Upper lobe of left lung (tissue), 6 donors: ENCODE data around the gene COL9A3. TPM values are rescaled to one million over a fixed set of nuclear protein-coding genes. Genes with fewer than 3 reads are reported as not detected.

Experiments
- ATAC-seq, 2 donors: fragments of 200-7000 bp; cut with Tn5 transposase; one replicate each; pipeline ENCODE4 v1.9.1; 2022; ENCODE audit warnings: mild to moderate bottlenecking in 2 of 2, moderate library complexity in 2 of 2; ENCODE audit not compliant: low FRiP score in 2 of 2
- DNase-seq, 2 donors: peaks; one replicate each; pipeline ENCODE4 v3.0.0-alpha.2; 2019 to 2020
- H3K27ac ChIP-seq, 4 donors: fragments of 200-600 bp; sonication (generic); one replicate each; pipeline ENCODE4 v1.5.1; 2016 to 2019
- H3K27me3 ChIP-seq, 4 donors: fragments of 200-600 bp; sonication (generic); one replicate each; pipeline ENCODE4 v1.5.1; 2017 to 2019
- H3K36me3 ChIP-seq, 4 donors: fragments of 200-600 bp; sonication (generic); one replicate each; pipeline ENCODE4 v1.5.1; 2016 to 2019
- H3K4me1 ChIP-seq, 4 donors: fragments of 200-600 bp; sonication (generic); one replicate each; pipeline ENCODE4 v1.5.1; 2018 to 2019
- H3K4me3 ChIP-seq, 4 donors: fragments of 200-600 bp; sonication (generic); one replicate each; pipeline ENCODE4 v1.5.1; 2017 to 2019; ENCODE audit warnings: mild to moderate bottlenecking in 2 of 4, moderate library complexity in 1 of 4
- H3K9me3 ChIP-seq, 4 donors: fragments of 200-600 bp; sonication (generic); one replicate each; pipeline ENCODE4 v1.5.1; 2018 to 2019
- CTCF ChIP-seq, 6 experiments: fragments of 450-650 bp in 4 of 6; fragments of 200-600 bp in 2 of 6; sonication (generic) in 2 of 6; IDR thresholded peaks; one replicate each; pipeline ENCODE4 v1.5.1; 2016 to 2019; ENCODE audit warnings: antibody characterized with exemption in 6 of 6
- EP300 ChIP-seq, 4 donors: sonication (generic); formaldehyde crosslinking; IDR thresholded peaks; one replicate each; pipeline ENCODE4 v1.5.1; 2017; ENCODE audit warnings: antibody characterized with exemption in 4 of 4, control low read depth in 2 of 4
- POLR2A ChIP-seq, 4 donors: fragments of 450-650 bp; IDR thresholded peaks; one replicate each; pipeline ENCODE4 v1.5.1; 2016 to 2017; ENCODE audit warnings: antibody characterized with exemption in 4 of 4, mild to moderate bottlenecking in 2 of 4
- POLR2AphosphoS5 ChIP-seq, 2 donors: sonication (generic); formaldehyde crosslinking; IDR thresholded peaks; one replicate each; pipeline ENCODE4 v1.5.1; 2017; ENCODE audit warnings: antibody characterized with exemption in 2 of 2
- WGBS, 2 donors: methylation state at CpG; one replicate each; pipeline ENCODE4 v1.1.5; 2017 to 2018; 5-methylcytosine and 5-hydroxymethylcytosine counted together
- total RNA-seq, 6 donors: library from RNA; depleted of rRNA in 4 of 6; stranded (reverse); fragments of >200 nt in 4 of 6; gene quantifications; one replicate each; pipeline versions ENCODE4 v1.1.0 to v1.2.1, GENCODE V29; 2016 to 2021
- donor health status: DM: no; HTN: no; CAD: no; lungs with moderate emphysema.
- donor health status: DM: no; HTN: yes; CAD: no; lungs with severe emphysema.

Gene COL9A3
- total RNA-seq, 6 donors from 2014 or later: 0.57 to 8.4 (median 2.1) TPM; not detected in 1

GRCh38 chr20:62770111-62770910, 46.5 kb upstream of the COL9A3 start:
- Histone ChIP-seq H3K27ac (no peak overlapping the region), H3K9me3 (no peaks in the 10 kb centered on the region), H3K4me1 (peaks cover 0 to 13% (median 2%) of the 10 kb centered on the region in 4 donors), H3K4me3 (no peak overlapping the region), H3K36me3 (no peaks in the 10 kb centered on the region), H3K27me3 (no peaks in the 10 kb centered on the region)
- TF ChIP-seq CTCF (IDR thresholded peaks at IDR 0.05): no peak
- no peak for TF ChIP-seq EP300 (IDR thresholded peaks at IDR 0.05)
- no peak for TF ChIP-seq POLR2AphosphoS5 (IDR thresholded peaks at IDR 0.05)
- no peak for TF ChIP-seq POLR2A (IDR thresholded peaks at IDR 0.05)
- no peak for ATAC-seq
- DNase-seq: peak in 1 of 2 donors; percentile 52
- 93 to 98% methylated on average over 19 to 20 of the region's 20 CpGs for WGBS, 2 donors

- H3K4me1 ChIP-seq: peaks cover 0 to 16% (median 2%) of the 10 kb centered on the region in 4 donors
- H3K27me3 ChIP-seq: no peaks in the 10 kb centered on the region
- H3K27ac ChIP-seq: no peak overlapping the region
- WGBS, 2 donors: 82 to 86% methylated on average over 7 to 13 of the region's 14 CpGs
- H3K9me3 ChIP-seq: no peaks in the 10 kb centered on the region
- DNase-seq (peak in 1 of 2 donors; percentile 71), ATAC-seq (no peak)
- H3K36me3 ChIP-seq: no peaks in the 10 kb centered on the region
- TF ChIP-seq EP300 (IDR thresholded peaks at IDR 0.05) (no peak), CTCF (IDR thresholded peaks at IDR 0.05) (no peak), POLR2A (IDR thresholded peaks at IDR 0.05) (no peak), POLR2AphosphoS5 (IDR thresholded peaks at IDR 0.05) (no peak)
- no peak overlapping the region for H3K4me3 ChIP-seq
Measured at GRCh38 chr20:62770916-62771315, 45.9 kb upstream of the COL9A3 start.

- Histone ChIP-seq H3K27ac (no peak overlapping the region), H3K9me3 (no peaks in the 10 kb centered on the region), H3K4me1 (peaks cover 3 to 22% (median 7%) of the 10 kb centered on the region in 4 donors), H3K4me3 (no peak overlapping the region), H3K36me3 (no peaks in the 10 kb centered on the region), H3K27me3 (no peaks in the 10 kb centered on the region)
- DNase-seq (no peak), ATAC-seq (no peak)
- TF ChIP-seq CTCF (IDR thresholded peaks at IDR 0.05) (no peak), POLR2AphosphoS5 (IDR thresholded peaks at IDR 0.05) (no peak), EP300 (IDR thresholded peaks at IDR 0.05) (no peak), POLR2A (IDR thresholded peaks at IDR 0.05) (no peak)
- 80 to 87% methylated on average over 15 to 23 of the region's 25 CpGs for WGBS, 2 donors
Measured at GRCh38 chr20:62771396-62772102, 45.3 kb upstream of the COL9A3 start.

GRCh38 chr20:62772103-62772611, 44.7 kb upstream of the COL9A3 start:
- Histone ChIP-seq H3K27me3 (no peaks in the 10 kb centered on the region), H3K27ac (no peak overlapping the region), H3K9me3 (no peaks in the 10 kb centered on the region), H3K36me3 (no peaks in the 10 kb centered on the region), H3K4me1 (peaks cover 5 to 24% (median 8%) of the 10 kb centered on the region in 4 donors), H3K4me3 (no peak overlapping the region)
- 95 to 96% methylated on average over 7 to 15 of the region's 23 CpGs for whole genome bisulfite sequencing, 2 donors
- no peak for TF ChIP-seq POLR2A (IDR thresholded peaks at IDR 0.05)
- no peak for TF ChIP-seq EP300 (IDR thresholded peaks at IDR 0.05)
- no peak for TF ChIP-seq CTCF (IDR thresholded peaks at IDR 0.05)
- no peak for TF ChIP-seq POLR2AphosphoS5 (IDR thresholded peaks at IDR 0.05)
- ATAC-seq (no peak), DNase-seq (peak in 1 of 2 donors; percentile 68)
